GM15510 (cell line): ENCODE data around the gene TSPYL1.

Experiments used
- POLR2A ChIP-seq: IDR thresholded peaks from 3 replicates; pipeline ENCODE4 v1.6.1; 2011; ENCODE audit warnings: borderline replicate concordance; ENCODE audit not compliant: insufficient read length; ENCODE audit errors: extremely low read depth

Gene TSPYL1

GRCh38 chr6:116307001-116307400 lies 27.3 kb upstream of the TSPYL1 start:
- TF ChIP-seq POLR2A: no peak

DNA sequence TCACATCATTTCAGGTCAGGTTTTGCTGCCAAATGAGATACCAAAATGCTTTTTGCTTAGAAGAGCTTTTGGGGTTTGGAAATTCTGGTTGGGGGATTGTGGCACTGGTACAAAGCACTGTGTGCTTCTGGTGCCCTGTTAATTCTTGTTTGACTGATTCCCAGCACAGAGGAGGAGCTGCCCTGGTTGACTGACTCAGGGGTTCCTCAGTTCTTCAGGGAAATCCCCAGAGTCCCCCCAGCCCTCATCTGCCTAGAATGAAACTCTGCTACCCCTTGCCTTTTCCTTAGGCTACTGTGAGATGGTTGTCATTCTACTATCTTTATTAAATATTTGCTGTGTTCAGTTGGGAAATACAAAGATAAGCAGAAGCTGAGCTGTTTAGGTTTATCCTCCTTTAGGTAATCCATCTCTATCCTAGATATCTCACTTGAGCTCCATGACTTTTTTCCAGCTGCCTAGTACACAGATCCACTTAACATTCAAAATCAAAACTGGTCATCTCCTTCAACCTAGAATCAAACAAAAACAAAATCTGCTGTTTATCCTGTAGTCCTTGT lies 24.9 kb upstream of the TSPYL1 start:
- TF ChIP-seq POLR2A: no peak

- no peak for TF ChIP-seq POLR2A
Observed at GRCh38 chr6:116301104-116301503, 21.4 kb upstream of the TSPYL1 start.

DNA sequence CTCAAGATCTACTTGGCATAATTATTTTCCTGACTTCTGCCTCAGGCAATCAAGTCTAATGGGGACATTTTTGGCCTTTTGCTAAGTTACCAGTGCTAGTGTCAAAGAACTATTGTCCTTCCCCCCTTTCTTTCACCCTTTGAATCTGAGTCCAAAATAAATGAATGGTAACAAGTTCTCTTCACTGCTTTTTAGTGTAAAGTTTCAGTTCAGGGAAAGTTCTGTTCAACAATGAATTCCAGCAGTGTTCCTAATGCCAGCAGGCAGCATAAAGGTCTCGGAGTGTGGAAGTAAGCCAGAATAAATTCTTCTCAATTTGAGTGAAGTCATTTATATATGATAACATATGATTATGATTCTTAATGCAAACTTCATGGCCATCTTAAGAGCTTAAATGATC lies 20.8 kb upstream of the TSPYL1 start:
- TF ChIP-seq POLR2A: no peak

DNA sequence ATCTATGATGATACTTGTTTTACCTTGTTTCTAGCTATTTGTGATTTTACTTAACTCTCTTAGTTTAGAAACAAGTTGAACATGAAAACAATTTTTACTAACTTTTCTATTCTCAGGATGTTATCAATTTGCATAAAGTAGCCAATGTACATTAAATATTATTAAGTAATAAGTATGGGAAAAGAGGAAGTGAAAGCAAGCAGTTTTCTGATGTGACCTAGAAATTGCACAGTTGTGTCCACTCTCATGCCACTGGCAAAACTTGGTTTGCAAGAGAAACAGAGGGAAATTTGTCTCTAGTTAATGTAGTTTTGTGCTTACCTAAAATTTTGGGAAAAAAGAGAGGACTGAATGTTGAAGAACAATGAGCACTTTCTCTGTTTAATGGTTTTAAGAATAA lies 19.2 kb upstream of the TSPYL1 start:
- no peak for TF ChIP-seq POLR2A

GRCh38 chr6:116298273-116298672 lies 18.5 kb upstream of the TSPYL1 start:
- no peak for TF ChIP-seq POLR2A

GRCh38 chr6:116292553-116292952 lies 12.8 kb upstream of the TSPYL1 start:
- TF ChIP-seq POLR2A: no peak

DNA sequence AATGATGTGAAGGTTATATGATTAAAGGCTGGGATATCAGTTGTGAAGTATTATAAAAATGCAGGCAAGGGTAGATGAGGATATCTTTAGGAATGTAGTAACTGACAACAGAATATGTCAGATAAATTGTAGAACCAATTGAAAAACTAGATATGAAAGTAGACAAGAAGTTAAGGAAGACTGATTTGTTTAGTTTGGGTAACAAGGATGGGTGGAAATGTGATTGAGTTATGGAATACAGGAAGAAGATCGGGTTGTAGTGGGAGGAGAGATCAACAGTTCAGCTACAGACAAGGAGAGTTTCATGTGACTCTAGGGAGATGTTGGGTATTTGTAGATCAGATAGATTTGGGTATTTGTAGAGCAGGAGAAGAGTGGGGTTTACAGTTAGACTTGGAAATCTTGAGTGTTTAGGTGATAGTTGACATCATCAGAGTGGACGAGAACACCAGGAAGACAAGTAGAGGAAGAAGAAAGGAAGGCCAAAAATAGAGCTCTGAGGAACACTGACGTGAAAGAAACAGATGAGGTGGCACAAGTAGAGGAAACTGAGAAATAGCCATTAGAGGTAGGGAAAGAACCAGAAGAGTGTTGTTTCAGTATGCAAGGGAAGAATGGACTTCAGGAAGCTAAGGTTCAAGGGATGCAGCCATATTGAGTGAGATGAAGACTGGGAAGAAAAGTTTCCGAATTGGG lies 12.1 kb upstream of the TSPYL1 start:
- TF ChIP-seq POLR2A: no peak

- no peak for TF ChIP-seq POLR2A
Observed at GRCh38 chr6:116290799-116291198, 11.1 kb upstream of the TSPYL1 start.

GRCh38 chr6:116289876-116290275 lies 10.1 kb upstream of the TSPYL1 start:
- TF ChIP-seq POLR2A: no peak

- no peak for TF ChIP-seq POLR2A
Observed at GRCh38 chr6:116287689-116288282, 8.1 kb upstream of the TSPYL1 start.

- no peak for TF ChIP-seq POLR2A
Observed at GRCh38 chr6:116286773-116287358, 7.1 kb upstream of the TSPYL1 start.

- TF ChIP-seq POLR2A: no peak
Observed at GRCh38 chr6:116283191-116283590, 3.5 kb upstream of the TSPYL1 start.

DNA sequence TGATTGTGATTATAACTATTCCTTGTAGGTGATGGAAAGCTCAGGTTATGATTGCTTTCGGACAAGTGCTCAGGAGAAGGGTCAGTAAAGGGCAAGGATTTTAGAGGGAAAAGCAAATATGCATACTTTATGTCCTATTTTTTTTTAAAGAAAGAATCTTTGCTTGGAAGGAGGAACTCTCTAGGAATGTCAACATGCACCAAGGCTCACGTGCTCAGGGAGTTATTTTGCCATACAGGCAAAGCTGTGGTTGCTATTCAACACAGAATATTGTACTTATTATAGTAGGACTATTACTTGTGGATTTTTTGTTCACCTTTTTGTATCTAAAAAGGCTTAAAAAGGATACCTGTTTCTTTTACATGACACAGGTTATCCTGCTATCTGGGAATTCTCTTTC lies 3.0 kb upstream of the TSPYL1 start:
- no peak for TF ChIP-seq POLR2A

DNA sequence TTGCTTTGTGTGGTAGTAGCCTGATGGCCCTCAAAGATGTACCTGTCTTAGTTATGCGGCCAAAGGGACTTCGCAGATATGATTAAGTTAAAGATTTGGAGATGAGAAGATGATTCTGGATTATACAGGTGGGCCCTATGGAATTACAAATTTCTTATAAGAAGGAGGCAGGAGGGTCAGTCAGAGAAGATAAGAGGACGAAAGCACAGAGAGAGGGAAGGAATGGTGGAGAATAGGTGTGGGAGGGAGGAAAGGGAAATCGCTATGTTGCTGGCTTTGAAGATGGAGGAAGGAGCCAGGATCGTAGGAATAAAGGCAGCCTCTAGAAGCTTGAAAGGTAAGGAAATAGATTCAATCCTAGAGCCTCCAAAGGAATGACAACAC lies 1.2 kb upstream of the TSPYL1 start:
- no peak for TF ChIP-seq POLR2A
